Endodermal cell (in vitro differentiated cells): ENCODE measurements around the gene RIOK3. TPM values are rescaled to one million over a fixed set of nuclear protein-coding genes. Genes with fewer than 3 reads are reported as not detected.

Experiments used
- DNase-seq: peaks from one replicate; pipeline ENCODE4 v3.0.0-alpha.2; 2017
- H3K27ac ChIP-seq: 2 replicates; pipeline ENCODE4 v1.5.1; 2013; ENCODE audit warnings: mild to moderate bottlenecking, low read depth, low read length, moderate library complexity
- H3K27me3 ChIP-seq: 2 replicates; pipeline ENCODE4 v1.6.1; 2013; ENCODE audit warnings: mild to moderate bottlenecking, low read length, moderate library complexity; ENCODE audit not compliant: insufficient read depth, control insufficient read depth, poor library complexity, severe bottlenecking
- H3K36me3 ChIP-seq: 2 replicates; pipeline ENCODE4 v1.7.0; 2013; ENCODE audit warnings: mild to moderate bottlenecking, low read length, moderate library complexity; ENCODE audit not compliant: control insufficient read depth, insufficient read depth
- H3K4me1 ChIP-seq: one replicate; pipeline ENCODE4 v1.7.0; 2013; ENCODE audit warnings: low read length; ENCODE audit not compliant: control insufficient read depth, insufficient read depth
- H3K4me3 ChIP-seq: 2 replicates; pipeline ENCODE4 v1.5.1; 2013; ENCODE audit warnings: mild to moderate bottlenecking, low read length, moderate library complexity
- H3K9ac ChIP-seq: 2 replicates; pipeline ENCODE4 v1.6.1; 2013; ENCODE audit warnings: mild to moderate bottlenecking, low read length, moderate library complexity; ENCODE audit not compliant: poor library complexity, severe bottlenecking; ENCODE audit errors: extremely low read depth
- H3K9me3 ChIP-seq: 2 replicates; pipeline ENCODE4 v1.6.1; 2013; ENCODE audit warnings: mild to moderate bottlenecking, low read length, moderate library complexity; ENCODE audit not compliant: control insufficient read depth
- H3K27ac Mint-ChIP-seq: 2 replicates; pipeline ENCODE4 v1.8.0; 2020; ENCODE audit warnings: mixed read lengths
- H3K27me3 Mint-ChIP-seq: 2 replicates; pipeline ENCODE4 v1.8.0; 2021; ENCODE audit warnings: mild to moderate bottlenecking, mixed read lengths; ENCODE audit not compliant: insufficient read depth
- H3K36me3 Mint-ChIP-seq: 2 replicates; pipeline ENCODE4 v1.8.0; 2020; ENCODE audit warnings: low read depth, mixed read lengths
- H3K4me1 Mint-ChIP-seq: 2 replicates; pipeline ENCODE4 v1.8.0; 2020; ENCODE audit warnings: mixed read lengths
- H3K4me3 Mint-ChIP-seq: 2 replicates; pipeline ENCODE4 v1.8.0; 2020; ENCODE audit warnings: mild to moderate bottlenecking, moderate library complexity, mixed read lengths
- H3K9me3 Mint-ChIP-seq: 2 replicates; pipeline ENCODE4 v1.8.0; 2020; ENCODE audit warnings: mild to moderate bottlenecking, mixed read lengths
- CTCF ChIP-seq: fragments of 200-600 bp; sonication (generic); conservative IDR thresholded peaks from 2 replicates; pipeline ENCODE4 v1.5.0; 2021; ENCODE audit warnings: antibody characterized with exemption, mild to moderate bottlenecking
- WGBS, 2 experiments: methylation state at CpG; one replicate each; pipeline versions ENCODE4 v1.1.5 to v1.1.7; 2013; ENCODE audit warnings: missing lambda C conversion rate in 2 of 2, mixed read lengths in 1 of 2; ENCODE audit not compliant: insufficient coverage in 1 of 2, insufficient read length in 1 of 2; 5-methylcytosine and 5-hydroxymethylcytosine counted together
- total RNA-seq, 2 donors: library from RNA; stranded (reverse); fragmentation: NEBNext Ultra II Directional in 1 of 2; extraction: Animal tissue kit (Norgen Biotek cat#: 25700) in 1 of 2; gene quantifications; 2 replicates in 1 of 2; 3 replicates in 1 of 2; pipeline ENCODE4 v1.2.1, GENCODE V29; 2021

RIOK3 gene
- total RNA-seq, 2 donors from 2014 or later = 31.2 to 45.0 TPM

- 95 to 97% methylated on average over 6 of the region's 6 CpGs for whole genome bisulfite sequencing, 2 experiments
- peaks cover 4% of the 10 kb centered on the region for H3K9me3 ChIP-seq
- H3K4me1 ChIP-seq = no peaks in the 10 kb centered on the region
- Mint-ChIP-seq H3K4me3 (no peak overlapping the region), H3K4me1 (no peaks in the 10 kb centered on the region), H3K36me3 (peaks cover 44% of the 10 kb centered on the region), H3K27ac (no peak overlapping the region), H3K9me3 (no peaks in the 10 kb centered on the region), H3K27me3 (no peaks in the 10 kb centered on the region)
- DNase-seq = no peak
- H3K27me3 ChIP-seq = no peaks in the 10 kb centered on the region
- peaks cover 87% of the 10 kb centered on the region for H3K36me3 ChIP-seq
- H3K9ac ChIP-seq = no peak overlapping the region
- no peak overlapping the region for H3K27ac ChIP-seq
- no peak overlapping the region for H3K4me3 ChIP-seq
- TF ChIP-seq CTCF = no peak
These were observed 18.4 kb downstream of the RIOK3 start for GRCh38 chr18:23471486-23471885.

DNA sequence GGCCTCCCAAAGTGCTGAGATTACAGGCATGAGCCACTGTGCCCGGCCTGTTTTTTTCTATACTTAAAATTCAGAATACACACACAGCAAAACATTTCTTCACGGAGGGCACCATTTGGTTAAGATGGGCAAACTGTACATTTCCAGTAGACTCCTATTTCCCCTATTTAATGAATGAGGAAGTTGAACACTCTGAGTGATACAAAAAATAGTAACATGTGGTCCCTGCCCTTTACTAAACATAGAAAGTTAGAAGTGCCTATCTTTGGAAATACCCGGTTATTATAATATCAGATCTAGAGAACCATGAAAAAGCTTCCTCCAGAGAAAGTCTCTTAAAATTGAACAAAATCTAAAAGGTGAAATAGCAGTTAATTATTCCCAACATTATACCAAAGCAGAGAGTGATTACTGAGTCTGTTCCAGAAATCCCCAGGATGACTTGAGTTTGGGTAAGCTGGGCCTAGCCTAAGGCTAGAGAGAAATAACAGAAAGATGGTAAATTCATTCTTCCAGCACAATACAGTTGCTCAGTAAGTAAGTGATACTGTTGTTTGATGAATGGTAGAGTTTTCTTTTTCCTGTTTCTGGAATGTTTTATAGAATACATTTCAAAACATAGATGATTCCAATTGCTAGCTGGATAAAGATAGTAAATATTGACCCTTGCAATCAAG lies 26.9 kb downstream of the RIOK3 start:
- peaks cover 8% of the 10 kb centered on the region for H3K4me1 Mint-ChIP-seq
- no peak overlapping the region for H3K9ac ChIP-seq
- no peaks in the 10 kb centered on the region for H3K27me3 ChIP-seq
- DNase-seq = no peak
- H3K27me3 Mint-ChIP-seq = no peaks in the 10 kb centered on the region
- WGBS, 2 experiments = 87 to 95% methylated on average over 3 of the region's 3 CpGs
- H3K27ac Mint-ChIP-seq = no peak overlapping the region
- peaks cover 2% of the 10 kb centered on the region for H3K4me1 ChIP-seq
- no peak overlapping the region for H3K4me3 ChIP-seq
- no peak overlapping the region for H3K4me3 Mint-ChIP-seq
- peaks cover 62% of the 10 kb centered on the region for H3K36me3 Mint-ChIP-seq
- peaks cover 4% of the 10 kb centered on the region for H3K9me3 ChIP-seq
- peaks cover 80% of the 10 kb centered on the region for H3K36me3 ChIP-seq
- no peak for TF ChIP-seq CTCF
- no peaks in the 10 kb centered on the region for H3K9me3 Mint-ChIP-seq
- no peak overlapping the region for H3K27ac ChIP-seq

DNA sequence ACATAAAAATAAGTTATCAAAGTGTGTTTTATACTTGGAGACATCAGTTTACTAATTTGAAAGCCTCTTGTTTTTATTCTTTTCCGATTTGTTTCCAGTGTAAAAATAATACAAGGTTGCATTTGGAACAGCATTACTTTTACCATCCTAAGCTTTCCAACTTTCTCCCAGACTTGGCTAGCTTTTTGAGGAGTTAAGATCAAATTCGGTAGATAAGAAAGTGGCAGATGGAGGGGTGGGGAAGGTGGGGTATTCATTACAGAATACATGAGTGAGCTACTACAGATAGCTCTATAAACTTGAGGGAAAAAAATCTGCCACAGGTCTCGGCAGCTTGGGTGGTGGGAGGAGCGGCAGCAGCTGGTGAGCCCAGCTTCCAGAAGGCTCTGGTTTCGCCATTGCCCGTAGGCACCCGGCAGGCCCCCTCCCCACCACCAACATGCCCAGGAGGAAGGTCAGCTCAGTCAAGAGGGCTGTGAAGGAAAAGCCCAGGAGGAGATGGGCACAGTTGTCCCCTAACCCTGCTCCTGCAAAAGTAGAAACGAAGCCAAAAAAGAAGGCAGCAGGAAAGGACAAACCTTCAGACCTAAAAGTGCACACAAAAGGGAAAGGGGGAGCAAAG lies 31.6 kb downstream of the RIOK3 start:
- WGBS, 2 experiments = 90 to 100% methylated on average over 3 to 8 of the region's 8 CpGs

More for the DNA sequence above, 31.6 kb downstream of the RIOK3 start:
- no peak overlapping the region for H3K9ac ChIP-seq
- no peaks in the 10 kb centered on the region for H3K9me3 Mint-ChIP-seq
- H3K27ac Mint-ChIP-seq = no peak overlapping the region
- H3K4me1 Mint-ChIP-seq = peaks cover 14% of the 10 kb centered on the region
- DNase-seq = no peak
- no peaks in the 10 kb centered on the region for H3K27me3 Mint-ChIP-seq
- H3K9me3 ChIP-seq = no peaks in the 10 kb centered on the region
- H3K4me3 Mint-ChIP-seq = no peak overlapping the region
- H3K27me3 ChIP-seq = no peaks in the 10 kb centered on the region
- H3K4me3 ChIP-seq = no peak overlapping the region
- no peak for TF ChIP-seq CTCF
- H3K27ac ChIP-seq = no peak overlapping the region
- H3K36me3 Mint-ChIP-seq = peaks cover 22% of the 10 kb centered on the region
- H3K4me1 ChIP-seq = peaks cover 4% of the 10 kb centered on the region
- H3K36me3 ChIP-seq = peaks cover 36% of the 10 kb centered on the region
